Vagina (tissue), 2 donors: Measurements from ENCODE around the gene MTFR2.

Experiments
- CTCF ChIP-seq, 3 experiments: fragments of 450-650 bp in 2 of 3; fragments of 200-600 bp in 1 of 3; sonication (generic) in 1 of 3; IDR thresholded peaks; one replicate each; pipeline ENCODE4 v1.5.1; 2017 to 2019; ENCODE audit warnings: antibody characterized with exemption in 3 of 3, mild to moderate bottlenecking in 2 of 3, moderate library complexity in 2 of 3
- POLR2A ChIP-seq, 2 donors: fragments of 450-650 bp; IDR thresholded peaks; one replicate each; pipeline ENCODE4 v1.6.1; 2017; ENCODE audit warnings: antibody characterized with exemption in 2 of 2, mild to moderate bottlenecking in 2 of 2, moderate library complexity in 2 of 2
- POLR2AphosphoS5 ChIP-seq, 2 donors: sonication (generic); formaldehyde crosslinking; IDR thresholded peaks; one replicate each; pipeline ENCODE4 v1.9.0; 2017; ENCODE audit warnings: antibody characterized with exemption in 2 of 2, mild to moderate bottlenecking in 2 of 2, low read depth in 1 of 2; ENCODE audit not compliant: insufficient read depth in 1 of 2

GRCh38 chr6:136262940-136263339, 12.8 kb upstream of the MTFR2 start:
- no peak for TF ChIP-seq CTCF (IDR thresholded peaks at IDR 0.05)
- no peak for TF ChIP-seq POLR2A (IDR thresholded peaks at IDR 0.05)
- TF ChIP-seq POLR2AphosphoS5 (IDR thresholded peaks at IDR 0.05; ENCODE audit: insufficient read depth in 1 of 2, low read depth in 1 of 2) = no peak
